ENCODE measurements around the gene TMEM19.

DNA sequence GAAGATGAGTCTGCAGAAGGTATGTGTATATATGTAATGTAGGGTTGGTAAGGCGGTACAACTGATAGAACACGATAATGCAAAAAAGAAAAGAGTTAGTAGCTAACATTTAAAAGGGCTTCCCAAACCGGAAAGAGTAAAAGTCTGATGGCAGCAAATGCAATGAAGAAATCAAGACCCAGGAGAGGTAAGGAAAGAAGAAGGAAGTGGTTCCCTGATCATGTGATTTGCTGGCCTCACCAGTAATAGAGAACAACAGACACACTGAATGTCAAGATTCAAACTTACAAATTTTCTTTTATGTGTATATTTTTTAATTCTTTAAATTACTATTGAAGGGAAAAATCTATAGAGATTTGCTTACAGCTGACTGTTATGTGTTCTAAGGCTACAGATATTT lies 40.6 kb upstream of the TMEM19 start:
- TF ChIP-seq, protein P1, sequence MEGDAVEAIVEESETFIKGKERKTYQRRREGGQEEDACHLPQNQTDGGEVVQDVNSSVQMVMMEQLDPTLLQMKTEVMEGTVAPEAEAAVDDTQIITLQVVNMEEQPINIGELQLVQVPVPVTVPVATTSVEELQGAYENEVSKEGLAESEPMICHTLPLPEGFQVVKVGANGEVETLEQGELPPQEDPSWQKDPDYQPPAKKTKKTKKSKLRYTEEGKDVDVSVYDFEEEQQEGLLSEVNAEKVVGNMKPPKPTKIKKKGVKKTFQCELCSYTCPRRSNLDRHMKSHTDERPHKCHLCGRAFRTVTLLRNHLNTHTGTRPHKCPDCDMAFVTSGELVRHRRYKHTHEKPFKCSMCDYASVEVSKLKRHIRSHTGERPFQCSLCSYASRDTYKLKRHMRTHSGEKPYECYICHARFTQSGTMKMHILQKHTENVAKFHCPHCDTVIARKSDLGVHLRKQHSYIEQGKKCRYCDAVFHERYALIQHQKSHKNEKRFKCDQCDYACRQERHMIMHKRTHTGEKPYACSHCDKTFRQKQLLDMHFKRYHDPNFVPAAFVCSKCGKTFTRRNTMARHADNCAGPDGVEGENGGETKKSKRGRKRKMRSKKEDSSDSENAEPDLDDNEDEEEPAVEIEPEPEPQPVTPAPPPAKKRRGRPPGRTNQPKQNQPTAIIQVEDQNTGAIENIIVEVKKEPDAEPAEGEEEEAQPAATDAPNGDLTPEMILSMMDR (IDR thresholded peaks at IDR 0.05; ENCODE audit: control extremely low read depth in 1 of 3, insufficient read depth in 1 of 3, low read depth in 1 of 3, low read length in 3 of 3): no peak
- TF ChIP-seq SIN3A (conservative IDR thresholded peaks at IDR 0.05 in 1 of 2, IDR thresholded peaks at IDR 0.05 in 1 of 2; ENCODE audit: low read depth in 1 of 2, low read length in 2 of 2) (no peak), SAP30 (IDR thresholded peaks at IDR 0.05; ENCODE audit: insufficient read depth, insufficient replicate concordance, low read length) (no peak), SIX5 (IDR thresholded peaks at IDR 0.05; ENCODE audit: low read depth, low read length) (no peak), MAFK (IDR thresholded peaks at IDR 0.05; ENCODE audit: low read depth, low read length) (no peak), POLR2A (IDR thresholded peaks at IDR 0.05; ENCODE audit: control extremely low read depth in 1 of 2, low read depth in 2 of 2, low read length in 2 of 2) (no peak), SP1 (IDR thresholded peaks at IDR 0.05; ENCODE audit: low read depth, low read length) (no peak), POLR2AphosphoS5 (IDR thresholded peaks at IDR 0.05; ENCODE audit: low read depth, low read length) (no peak), CBX5 (IDR thresholded peaks at IDR 0.05; ENCODE audit: low read depth, low read length) (no peak), EZH2 (IDR thresholded peaks at IDR 0.05; ENCODE audit: low read depth, low read length, severe bottlenecking) (no peak), PHF8 (conservative IDR thresholded peaks at IDR 0.05; ENCODE audit: low read depth, low read length) (no peak), CREB1 (IDR thresholded peaks at IDR 0.05) (no peak), RXRA (IDR thresholded peaks at IDR 0.05; ENCODE audit: insufficient read depth, low read depth, low read length) (no peak), CEBPB (IDR thresholded peaks at IDR 0.05; ENCODE audit: low read depth, low read length) (no peak)

Measured in H1 (cell line).